Esophagus muscularis mucosa (tissue), 4 donors: ENCODE results near the gene CDH15.

Experiments
- EP300 ChIP-seq: sonication (generic); formaldehyde crosslinking; IDR thresholded peaks from one replicate; pipeline ENCODE4 v1.6.1; 2017; ENCODE audit warnings: antibody characterized with exemption
- POLR2A ChIP-seq: fragments of 450-650 bp; IDR thresholded peaks from one replicate; pipeline ENCODE4 v1.6.1; 2017; ENCODE audit warnings: antibody characterized with exemption, moderate library complexity, mild to moderate bottlenecking, low read depth
- POLR2AphosphoS5 ChIP-seq, 2 donors: sonication (generic); formaldehyde crosslinking; IDR thresholded peaks; one replicate each; pipeline ENCODE4 v1.6.1; 2017; ENCODE audit warnings: antibody characterized with exemption in 2 of 2
- TF ChIP-seq, protein P1 (sequence below), 3 experiments: fragments of 200-600 bp in 2 of 3; fragments of 450-650 bp in 1 of 3; sonication (generic) in 2 of 3; IDR thresholded peaks; one replicate each; pipeline ENCODE4 v1.5.1; 2017 to 2019; ENCODE audit warnings: antibody characterized with exemption in 3 of 3, mild to moderate bottlenecking in 2 of 3, moderate library complexity in 1 of 3

DNA sequence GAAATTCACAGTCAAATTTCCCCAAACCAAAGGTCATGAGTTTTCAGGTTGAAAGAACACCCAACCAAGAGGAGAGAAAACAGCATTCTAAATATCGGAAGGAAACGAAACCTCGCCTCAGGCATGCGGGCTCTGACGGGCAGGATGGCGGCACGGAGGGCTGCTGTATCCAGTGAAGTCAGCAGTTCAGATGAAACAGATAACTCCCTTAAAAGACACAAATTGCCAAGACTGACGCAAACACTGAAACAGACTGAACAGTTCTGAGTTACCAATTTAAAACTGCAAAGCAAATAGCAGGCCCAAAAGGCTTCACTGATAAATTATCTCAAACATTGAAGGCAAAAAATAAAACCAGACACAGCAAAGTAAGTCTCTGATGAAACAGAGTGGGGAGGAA lies 20.6 kb upstream of the CDH15 start:
- TF ChIP-seq, protein P1, sequence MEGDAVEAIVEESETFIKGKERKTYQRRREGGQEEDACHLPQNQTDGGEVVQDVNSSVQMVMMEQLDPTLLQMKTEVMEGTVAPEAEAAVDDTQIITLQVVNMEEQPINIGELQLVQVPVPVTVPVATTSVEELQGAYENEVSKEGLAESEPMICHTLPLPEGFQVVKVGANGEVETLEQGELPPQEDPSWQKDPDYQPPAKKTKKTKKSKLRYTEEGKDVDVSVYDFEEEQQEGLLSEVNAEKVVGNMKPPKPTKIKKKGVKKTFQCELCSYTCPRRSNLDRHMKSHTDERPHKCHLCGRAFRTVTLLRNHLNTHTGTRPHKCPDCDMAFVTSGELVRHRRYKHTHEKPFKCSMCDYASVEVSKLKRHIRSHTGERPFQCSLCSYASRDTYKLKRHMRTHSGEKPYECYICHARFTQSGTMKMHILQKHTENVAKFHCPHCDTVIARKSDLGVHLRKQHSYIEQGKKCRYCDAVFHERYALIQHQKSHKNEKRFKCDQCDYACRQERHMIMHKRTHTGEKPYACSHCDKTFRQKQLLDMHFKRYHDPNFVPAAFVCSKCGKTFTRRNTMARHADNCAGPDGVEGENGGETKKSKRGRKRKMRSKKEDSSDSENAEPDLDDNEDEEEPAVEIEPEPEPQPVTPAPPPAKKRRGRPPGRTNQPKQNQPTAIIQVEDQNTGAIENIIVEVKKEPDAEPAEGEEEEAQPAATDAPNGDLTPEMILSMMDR (IDR thresholded peaks at IDR 0.05), result no peak
- TF ChIP-seq POLR2A (no peak), POLR2AphosphoS5 (IDR thresholded peaks at IDR 0.05) (no peak), EP300 (no peak)
